Activated gamma-delta T cell treated with anti-CD3 and anti-CD28 coated beads, Interleukin-2, amount 50 U/mL, for 16 hours (primary cell): ENCODE results near the gene DCTN3.

ENCODE experiments used
- DNase-seq: peaks from one replicate; pipeline ENCODE4 v3.0.0-alpha.2; 2020; ENCODE audit warnings: low read depth

DCTN3 gene

DNA sequence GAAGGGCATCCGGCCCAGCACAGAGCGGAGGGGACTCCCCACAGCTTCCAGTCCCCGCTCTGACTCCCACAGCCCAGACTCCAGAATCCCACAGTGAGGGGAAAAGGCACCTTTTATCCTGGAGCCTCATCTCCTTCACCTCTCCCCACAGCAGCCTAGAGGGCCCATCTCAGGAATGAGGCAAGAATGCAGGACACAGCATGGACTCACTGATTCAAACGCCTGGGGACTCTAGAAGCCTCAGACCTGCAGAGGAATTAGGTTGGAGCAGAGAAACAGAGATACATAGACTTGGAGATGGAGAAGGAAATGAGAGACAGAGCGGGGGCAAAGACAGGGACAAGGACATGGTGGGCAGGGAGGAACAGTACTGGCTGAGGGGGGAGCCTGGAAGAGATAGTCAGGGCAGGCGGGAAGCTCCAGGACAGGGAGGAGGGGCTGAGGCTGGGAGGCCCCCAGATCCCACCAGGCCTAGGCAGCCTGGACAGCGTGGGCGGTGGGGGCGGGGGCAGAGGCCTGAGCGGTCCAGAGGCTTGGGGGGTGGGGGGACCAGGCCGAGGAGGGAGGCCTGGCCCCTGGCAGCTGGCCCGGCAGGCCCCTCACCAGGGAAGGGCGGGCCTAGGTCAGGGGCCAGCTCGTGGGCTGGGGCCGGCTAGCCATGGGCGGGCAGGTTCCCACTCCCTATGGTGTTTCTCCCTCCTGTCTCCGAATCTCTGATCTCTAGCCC is 46.5 kb downstream of the DCTN3 start:
- DNase-seq, result no peak

DNA sequence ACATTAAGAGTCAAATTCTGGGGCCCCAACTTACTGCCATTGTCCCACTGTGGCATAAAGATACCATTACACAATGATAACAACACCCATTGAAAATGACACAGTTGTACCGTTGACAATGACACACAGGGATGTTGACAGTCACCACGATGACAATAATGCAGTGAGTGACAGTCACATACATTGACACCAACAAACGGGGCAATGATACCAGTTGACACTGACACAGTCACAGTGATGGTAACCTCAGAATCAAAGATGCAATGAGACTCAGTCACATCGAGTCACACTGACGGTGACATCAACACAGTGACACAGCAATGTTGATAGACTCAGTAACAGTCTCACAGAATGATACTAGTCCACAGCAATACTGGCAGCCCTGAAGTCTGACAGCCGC is 47.7 kb downstream of the DCTN3 start:
- no peak for DNase-seq

DNA sequence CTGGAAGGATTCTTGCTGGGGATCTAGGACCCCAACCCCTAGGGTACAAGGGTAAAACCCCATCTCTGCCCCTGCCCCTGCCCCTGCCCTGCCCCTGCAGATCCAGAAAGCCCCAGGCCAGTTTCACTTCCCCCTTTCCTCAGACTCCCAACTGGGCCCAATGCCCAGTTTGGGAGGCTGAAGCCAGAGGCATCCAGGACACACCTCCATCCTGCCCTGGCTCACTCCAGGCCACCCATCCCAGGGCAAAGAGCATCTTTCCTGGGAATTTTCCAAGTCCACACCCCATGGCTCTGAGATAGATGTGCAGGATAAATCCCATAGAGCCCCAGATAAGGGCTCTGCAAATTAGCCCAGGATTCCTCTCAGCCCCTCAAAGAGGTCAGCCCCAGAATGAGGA is 48.2 kb downstream of the DCTN3 start:
- no peak for DNase-seq

DNA sequence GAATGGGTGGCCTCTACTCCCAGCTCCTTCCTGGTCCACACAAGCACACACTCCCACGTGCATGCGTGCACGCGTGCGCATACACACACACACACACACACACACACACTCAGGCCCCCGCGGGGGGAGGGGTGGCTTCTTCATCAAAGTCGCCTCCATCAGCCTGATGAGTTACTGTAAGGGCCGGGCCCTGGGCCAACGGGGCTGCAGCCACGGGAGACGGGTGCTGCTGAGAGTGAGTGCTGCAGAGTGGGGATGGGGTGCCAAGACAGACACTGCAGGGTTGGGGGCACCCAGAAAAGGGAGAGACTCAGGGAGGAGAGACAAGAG is 48.8 kb downstream of the DCTN3 start:
- no peak for DNase-seq

DNA sequence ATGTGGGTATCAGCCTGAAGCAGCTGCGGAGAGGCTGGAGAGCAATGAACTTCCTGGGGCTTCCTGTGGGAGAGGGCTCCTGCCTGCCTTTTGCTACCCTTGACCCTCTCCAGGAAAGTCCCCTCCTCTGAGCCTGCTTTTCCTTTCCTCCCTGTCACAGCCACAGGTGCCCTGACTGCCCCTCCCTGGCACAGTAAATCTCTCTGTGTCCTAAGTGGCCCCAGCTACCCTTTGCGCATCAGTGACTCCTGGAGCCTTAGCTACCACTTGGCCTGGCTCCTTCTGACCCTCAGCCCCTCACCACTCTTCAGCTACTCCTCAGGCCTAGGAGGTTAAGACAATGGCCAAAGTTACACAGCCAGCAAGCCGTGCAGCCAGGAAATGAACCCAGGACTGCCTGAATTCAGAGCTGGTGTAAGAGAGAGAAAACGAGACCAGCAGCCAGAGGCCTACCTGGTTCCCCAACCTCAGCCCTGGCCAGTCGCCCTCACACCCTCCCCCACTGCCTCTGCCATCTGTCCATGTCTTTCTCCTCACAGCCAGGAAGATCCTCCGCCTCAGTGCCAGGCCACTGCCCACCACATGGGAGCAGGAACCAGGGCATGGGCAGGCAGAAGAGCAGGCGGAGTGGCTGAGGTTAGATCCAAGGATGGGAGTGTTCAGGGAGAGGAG is 49.4 kb downstream of the DCTN3 start:
- DNase-seq, result no peak

DNA sequence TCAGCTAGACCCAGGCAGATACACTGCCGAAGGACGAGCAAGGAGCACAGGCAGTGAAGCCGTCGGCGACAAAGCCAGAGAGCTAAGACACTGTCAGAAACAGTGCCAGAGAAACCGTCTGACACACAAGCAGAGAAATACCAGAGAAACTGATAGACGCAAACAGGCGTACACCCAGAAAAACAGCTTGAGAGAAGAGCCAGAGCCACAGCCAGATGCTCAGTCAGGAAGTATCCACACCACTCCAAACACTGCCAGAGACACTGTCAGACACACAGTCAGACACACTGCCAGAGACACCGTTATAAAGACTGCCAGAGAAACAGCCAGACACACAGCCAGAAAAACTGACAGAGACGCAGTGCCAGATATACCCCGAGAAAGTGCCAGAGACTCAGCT is 49.9 kb downstream of the DCTN3 start:
- no peak for DNase-seq

DNA sequence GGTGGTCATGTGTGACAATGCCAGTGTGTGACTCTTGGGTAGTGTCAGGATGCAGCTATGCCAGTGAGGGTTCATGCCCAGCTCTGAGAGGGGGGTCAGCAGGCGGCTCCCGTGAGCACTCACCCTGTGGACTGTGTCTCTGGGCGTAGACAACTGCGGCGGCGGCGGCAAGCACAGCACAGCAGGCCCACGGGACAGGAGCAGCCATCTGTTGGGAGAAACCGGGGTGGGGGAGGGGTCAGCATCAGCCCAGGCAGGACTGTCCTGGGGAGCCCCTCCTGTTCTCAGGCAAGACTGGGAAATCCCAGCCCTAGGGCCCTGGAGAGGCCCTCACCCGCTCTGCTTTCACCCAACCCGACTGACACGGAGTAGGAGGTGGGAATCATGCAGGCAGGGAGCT is 51.5 kb downstream of the DCTN3 start:
- DNase-seq, result no peak

DNA sequence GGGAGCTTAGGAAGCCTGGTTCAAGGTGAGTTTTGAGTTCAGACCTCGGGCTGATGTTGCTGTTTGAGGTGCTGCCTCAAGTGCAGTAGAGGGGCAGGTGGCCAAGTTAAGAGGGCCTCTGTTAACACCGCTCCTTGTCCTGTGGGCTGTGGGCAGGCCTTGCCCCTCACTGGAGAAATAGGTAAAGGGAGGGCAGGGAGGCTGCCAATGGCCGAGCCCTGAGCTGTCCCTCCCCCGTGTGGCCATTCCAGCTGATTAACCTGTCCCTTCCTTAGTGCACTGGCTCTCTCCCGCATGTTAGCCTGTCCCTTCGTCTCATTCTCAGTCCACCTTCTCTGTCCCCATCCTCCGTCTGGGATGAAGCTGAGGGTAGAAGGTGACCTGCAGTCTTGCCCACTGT is 52.2 kb downstream of the DCTN3 start:
- no peak for DNase-seq

DNA sequence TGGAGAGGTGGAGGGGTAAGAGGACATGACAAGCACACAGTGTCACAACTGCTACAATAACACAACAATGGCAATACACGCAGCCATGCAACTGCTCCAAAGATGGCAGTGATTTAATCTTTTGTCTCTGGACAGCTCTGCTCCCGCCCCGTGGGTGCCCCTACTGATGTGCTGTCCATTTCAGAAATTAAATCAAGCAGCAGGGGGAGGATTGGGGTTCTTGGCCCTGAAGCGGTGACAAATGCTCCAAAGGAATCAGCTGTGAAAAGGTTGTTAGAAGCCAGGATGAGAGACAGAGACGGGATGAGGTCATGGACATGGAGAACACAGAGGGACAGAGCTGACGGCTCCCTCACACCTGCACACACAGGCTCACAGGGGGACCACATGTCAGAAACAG is 53.3 kb downstream of the DCTN3 start:
- DNase-seq, result no peak

DNA sequence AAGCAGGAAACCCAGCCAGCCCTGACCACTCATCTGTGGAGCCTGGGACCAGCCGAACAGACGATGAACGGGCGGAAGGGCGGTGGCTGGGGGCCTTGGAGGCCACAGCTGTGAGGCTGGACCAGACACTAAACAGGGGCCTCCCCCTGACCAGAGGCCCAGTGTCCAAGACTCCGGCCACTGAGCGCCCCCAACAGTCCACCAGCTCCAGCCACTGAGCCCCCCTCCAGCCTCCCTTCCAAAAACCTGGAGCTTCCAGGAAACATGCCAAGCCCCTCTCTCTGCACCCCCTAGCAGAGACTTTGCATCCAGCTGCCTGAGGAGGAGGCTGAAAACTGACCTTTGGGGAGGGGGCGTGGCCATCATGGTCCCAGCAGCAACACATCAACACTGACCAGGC is 54.0 kb downstream of the DCTN3 start:
- no peak for DNase-seq

DNA sequence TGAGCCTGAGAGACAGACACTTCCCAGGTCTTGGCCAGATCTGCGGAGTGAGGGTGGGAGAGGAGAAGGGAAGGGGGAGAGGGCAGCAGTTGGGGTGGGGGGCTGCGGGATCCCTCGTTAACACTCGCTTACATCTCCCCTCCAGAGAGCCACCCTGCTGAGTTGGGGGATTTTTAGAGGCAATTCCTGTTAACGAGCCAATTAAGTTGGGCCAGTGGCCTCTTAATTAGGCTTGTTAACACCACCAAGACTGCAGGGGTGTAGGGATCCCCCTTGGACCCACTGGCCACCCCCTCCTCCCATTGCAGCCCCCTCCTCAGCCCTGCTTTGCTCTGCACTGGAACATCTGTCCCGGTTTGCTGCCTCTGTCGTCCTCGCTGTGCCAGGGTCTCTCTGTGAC is 54.4 kb downstream of the DCTN3 start:
- DNase-seq, result no peak

DNA sequence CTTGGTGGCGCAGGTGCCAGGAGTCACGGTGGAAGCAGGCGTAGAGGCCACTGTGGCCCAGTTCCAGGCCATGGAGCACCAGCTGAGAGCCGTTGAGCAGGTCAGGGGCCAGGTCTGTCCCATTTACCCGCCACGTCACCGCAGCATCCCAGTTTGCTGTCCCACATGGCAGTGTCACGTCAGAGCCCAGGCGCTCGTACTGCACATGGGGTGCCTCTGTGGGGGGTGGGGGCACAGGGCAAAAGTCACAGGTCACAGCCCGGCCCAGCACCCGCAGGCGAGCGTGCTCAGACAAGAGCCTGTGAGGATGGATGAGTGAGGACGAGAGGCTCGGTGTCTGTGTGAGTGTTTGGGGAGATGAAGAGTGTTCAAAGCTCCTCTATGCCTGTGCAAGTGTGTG is 55.7 kb downstream of the DCTN3 start:
- DNase-seq, result no peak
